A549 (cell line): ENCODE results near the gene GTF2H1. TPM values are rescaled to one million over a fixed set of nuclear protein-coding genes. Genes with fewer than 3 reads are reported as not detected.
A peak's percentile ranks its signal among the peaks of the same experiment; 100 is the strongest.

Experiments used
- CBX2 ChIP-seq: fragments of 200-600 bp; sonication (generic); IDR thresholded peaks from 2 replicates; pipeline ENCODE4 v1.6.1; 2016; ENCODE audit warnings: low read depth, mild to moderate bottlenecking, borderline replicate concordance
- CHD4 ChIP-seq: fragments of 200-600 bp; sonication (generic); IDR thresholded peaks from 2 replicates; pipeline ENCODE4 v1.6.1; 2016; ENCODE audit warnings: antibody characterized with exemption, mild to moderate bottlenecking, borderline replicate concordance
- CTCF ChIP-seq: fragments of >200 bp; sonication (Bioruptor Twin); formaldehyde crosslinking; IDR thresholded peaks from 3 replicates; pipeline ENCODE4 v1.5.1; 2016
- EHF ChIP-seq: fragments of 250-450 bp; sonication (Bioruptor Pico); IDR thresholded peaks from 2 replicates; pipeline ENCODE4 v1.5.0; 2020; ENCODE audit warnings: mild to moderate bottlenecking
- EHMT2 ChIP-seq: fragments of 200-600 bp; sonication (generic); IDR thresholded peaks from 2 replicates; pipeline ENCODE4 v1.6.1; 2016; ENCODE audit warnings: antibody characterized with exemption, low read depth, mild to moderate bottlenecking, moderate library complexity
- ESRRA ChIP-seq: fragments of 150-350 bp; IDR thresholded peaks from 2 replicates; pipeline ENCODE4 v1.6.1; 2014; ENCODE audit warnings: mild to moderate bottlenecking, low read length, borderline replicate concordance
- FOSB ChIP-seq: fragments of 250-450 bp; sonication (Bioruptor Pico); IDR thresholded peaks from 2 replicates; pipeline ENCODE4 v1.5.0; 2020; ENCODE audit warnings: mild to moderate bottlenecking, moderate library complexity
- FOSL2 ChIP-seq, 2 experiments: fragments of 450-650 bp in 1 of 2; fragments of >200 bp in 1 of 2; sonication (Bioruptor Twin) in 1 of 2; formaldehyde crosslinking; IDR thresholded peaks; 2 replicates each; pipeline versions ENCODE4 v1.5.0 to v1.6.1; 2016 to 2020; ENCODE audit warnings: mild to moderate bottlenecking in 1 of 2, moderate library complexity in 1 of 2
- HDAC2 ChIP-seq: fragments of 200-600 bp; sonication (generic); IDR thresholded peaks from 2 replicates; pipeline ENCODE4 v1.6.1; 2016
- JUNB ChIP-seq: fragments of >200 bp; sonication (Bioruptor Twin); formaldehyde crosslinking; IDR thresholded peaks from 2 replicates; pipeline ENCODE4 v1.6.1; 2016
- KDM1A ChIP-seq: fragments of 200-600 bp; sonication (generic); IDR thresholded peaks from 2 replicates; pipeline ENCODE4 v1.6.1; 2016; ENCODE audit warnings: low read depth, mild to moderate bottlenecking
- NFE2L2 ChIP-seq: fragments of 150-350 bp; conservative IDR thresholded peaks from 2 replicates; pipeline ENCODE4 v1.6.1; 2014; ENCODE audit warnings: low read length
- NR3C1 ChIP-seq: fragments of >200 bp; sonication (Bioruptor Twin); formaldehyde crosslinking; IDR thresholded peaks from 3 replicates; pipeline ENCODE4 v1.6.1; 2017
- POLR2A ChIP-seq: IDR thresholded peaks from 2 replicates; pipeline ENCODE4 v1.6.1; 2012; ENCODE audit warnings: mild to moderate bottlenecking, low read length
- POLR2AphosphoS2 ChIP-seq: conservative IDR thresholded peaks from 2 replicates; pipeline ENCODE4 v1.6.1; 2012; ENCODE audit warnings: low read length, improper control_type of control experiment, inconsistent platforms
- RCOR1 ChIP-seq: fragments of 150-350 bp; IDR thresholded peaks from 2 replicates; pipeline ENCODE4 v1.6.1; 2014; ENCODE audit warnings: antibody characterized with exemption, low read length, low read depth
- REST ChIP-seq: fragments of 200-600 bp; sonication (generic); IDR thresholded peaks from 2 replicates; pipeline ENCODE4 v1.6.1; 2016; ENCODE audit warnings: antibody characterized with exemption, mild to moderate bottlenecking, moderate library complexity
- SMC3 ChIP-seq: fragments of >200 bp; sonication (Bioruptor Twin); formaldehyde crosslinking; IDR thresholded peaks from 3 replicates; pipeline ENCODE4 v1.6.1; 2018; ENCODE audit warnings: inconsistent platforms
- SREBF2 ChIP-seq: fragments of 450-650 bp; IDR thresholded peaks from 2 replicates; pipeline ENCODE4 v1.6.1; 2014; ENCODE audit warnings: mild to moderate bottlenecking, moderate library complexity
- TFCP2L1 ChIP-seq: fragments of 250-450 bp; sonication (Bioruptor Pico); IDR thresholded peaks from 2 replicates; pipeline ENCODE4 v1.5.0; 2021; ENCODE audit warnings: mild to moderate bottlenecking
- TP53 ChIP-seq: fragments of 250-450 bp; sonication (Bioruptor Pico); IDR thresholded peaks from 2 replicates; pipeline ENCODE4 v1.5.0; 2021; ENCODE audit warnings: mild to moderate bottlenecking, moderate library complexity
- USF2 ChIP-seq: fragments of 450-650 bp; IDR thresholded peaks from 2 replicates; pipeline ENCODE4 v1.6.1; 2014; ENCODE audit warnings: antibody characterized with exemption
- ZNF302 ChIP-seq: fragments of 250-450 bp; sonication (Bioruptor Pico); IDR thresholded peaks from 2 replicates; pipeline ENCODE4 v1.9.0; 2021; ENCODE audit warnings: inconsistent platforms, mild to moderate bottlenecking, moderate library complexity
- ZSCAN20 ChIP-seq: fragments of 250-450 bp; sonication (Bioruptor Pico); IDR thresholded peaks from 2 replicates; pipeline ENCODE4 v1.8.0; 2022; ENCODE audit warnings: mild to moderate bottlenecking, moderate library complexity
- polyA plus RNA-seq, 4 experiments: library from polyadenylated mRNA; depleted of rRNA in 3 of 4; stranded (reverse); fragments of >200 nt; fragmentation: RNase III in 1 of 4; extraction: RNeasy Plus Mini Kit Qiagen cat#74134 plus additional on column Dnase treatment in 1 of 4; gene quantifications; 2 replicates in 3 of 4; 3 replicates in 1 of 4; pipeline ENCODE4 v1.2.3, GENCODE V29; 2011 to 2017

GTF2H1 gene
- polyA plus RNA-seq, 2 of the 4 experiments (the other 2 are of a cell fraction): 38.8 to 56.0 TPM

DNA sequence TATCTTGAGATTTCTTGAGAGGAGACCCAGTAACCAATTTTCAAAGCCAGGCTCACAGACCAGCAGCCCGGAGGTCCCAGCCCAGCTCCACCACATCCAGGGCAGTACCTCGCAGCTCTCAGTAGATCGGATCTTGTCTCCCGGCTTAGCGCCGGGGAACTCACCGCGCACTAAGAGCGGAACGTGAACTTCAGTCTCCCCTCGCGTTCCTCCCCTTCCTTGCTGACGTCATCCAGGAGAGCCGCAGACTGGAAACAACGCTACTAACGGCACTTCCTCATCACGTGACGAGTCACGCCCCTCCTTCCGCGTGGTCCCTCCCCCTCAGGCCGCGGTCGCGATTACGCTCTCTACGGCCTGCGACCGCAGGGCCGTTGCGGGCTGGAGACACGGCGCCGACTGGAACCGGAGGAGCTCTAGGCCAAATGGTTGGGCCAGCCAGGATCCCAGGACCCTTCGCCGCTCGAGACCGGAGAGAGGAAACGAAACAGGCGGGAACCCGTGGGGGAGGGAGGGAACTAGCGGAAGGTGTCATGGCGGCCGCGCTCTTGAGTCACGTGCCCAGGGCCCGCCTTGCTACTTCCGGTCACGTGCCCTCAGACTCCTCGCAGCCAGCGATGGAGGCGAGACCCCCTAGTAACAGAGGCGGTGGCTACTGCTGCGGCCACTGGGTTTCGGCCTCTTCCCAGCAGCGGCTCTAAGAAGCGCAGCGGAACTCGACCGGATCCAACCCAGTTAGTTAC lies at the start of gene GTF2H1, which contains the start of gene HPS5 (continued):
- TF ChIP-seq FOSL2 (IDR thresholded peaks at IDR 0.05) (no peak), FOSL2 (CRISPR knock-in tag; IDR thresholded peaks at IDR 0.05) (peak; percentile 81), FOSB (CRISPR knock-in tag) (no peak), HDAC2 (no peak), USF2 (peak; percentile 99), REST (no peak), ZSCAN20 (no peak), RCOR1 (no peak), SMC3 (no peak), POLR2A (peak; percentile 98), NR3C1 (no peak), KDM1A (no peak), TP53 (CRISPR knock-in tag) (peak; percentile 57; the same call in 1 of the 2 replicates), EHMT2 (no peak), EHF (CRISPR knock-in tag) (0 out of 2 replicates have a peak, but pooled peaks have one; percentile 36), TFCP2L1 (CRISPR knock-in tag) (no peak), ZNF302 (CRISPR knock-in tag) (no peak), CBX2 (no peak), NFE2L2 (no peak), SREBF2 (no peak), ESRRA (no peak), JUNB (no peak), POLR2AphosphoS2 (no peak), CTCF (no peak), CHD4 (no peak)
